Calu3 (cell line): ENCODE data around the gene TRIM26. TPM values are rescaled to one million over a fixed set of nuclear protein-coding genes. Genes with fewer than 3 reads are reported as not detected.

Experiments used
- BruUV-seq: library from RNA; stranded (reverse); fragments of 400-500 nt; replicated peaks from 2 replicates; lab custom pipeline; 2021; lab: Mats Ljungman, UMichigan
- CTCF ChIA-PET: fragments of 300-600 bp; sonication (Branson Sonifier 250); formaldehyde crosslinking; loops from one replicate; lab custom pipeline; 2022; ENCODE audit warnings: antibody characterized with exemption; lab: Charles Lee
- DNase-seq: peaks from one replicate; pipeline ENCODE4 v3.0.0; 2022
- H3K27ac Mint-ChIP-seq: one replicate; pipeline ENCODE4 v1.8.0; 2022; ENCODE audit warnings: mixed read lengths; ENCODE audit not compliant: unreplicated experiment
- H3K27me3 Mint-ChIP-seq: one replicate; pipeline ENCODE4 v1.8.0; 2022; ENCODE audit warnings: mixed read lengths; ENCODE audit not compliant: unreplicated experiment
- H3K36me3 Mint-ChIP-seq: one replicate; pipeline ENCODE4 v1.8.0; 2022; ENCODE audit warnings: mild to moderate bottlenecking, moderate library complexity, mixed read lengths; ENCODE audit not compliant: insufficient read depth, unreplicated experiment
- H3K4me1 Mint-ChIP-seq: one replicate; pipeline ENCODE4 v1.8.0; 2022; ENCODE audit warnings: mild to moderate bottlenecking, low read depth, mixed read lengths; ENCODE audit not compliant: unreplicated experiment
- H3K4me3 Mint-ChIP-seq: one replicate; pipeline ENCODE4 v1.8.0; 2022; ENCODE audit warnings: mild to moderate bottlenecking, low read depth, moderate library complexity, mixed read lengths; ENCODE audit not compliant: unreplicated experiment
- H3K9me3 Mint-ChIP-seq: one replicate; pipeline ENCODE4 v1.8.0; 2022; ENCODE audit warnings: low read depth, mixed read lengths; ENCODE audit not compliant: unreplicated experiment
- intact Hi-C: fragments of 100-400 bp; cut with micrococcal nuclease; formaldehyde crosslinking; loops from one replicate; pipeline ENCODE4 v1.10.0; 2022; ENCODE audit not compliant: unreplicated experiment
- total RNA-seq: library from RNA; stranded (reverse); gene quantifications from 2 replicates; pipeline ENCODE4 v1.2.3, GENCODE V29; 2022
- TF ChIP-seq, protein P1 (sequence below): fragments of 200-600 bp; IDR thresholded peaks from one replicate; pipeline ENCODE4 v1.8.0; 2022; ENCODE audit warnings: antibody characterized with exemption; ENCODE audit not compliant: unreplicated experiment

The TRIM26 gene
- total RNA-seq, 1 experiment from 2014 or later, result 89.9 TPM

DNA sequence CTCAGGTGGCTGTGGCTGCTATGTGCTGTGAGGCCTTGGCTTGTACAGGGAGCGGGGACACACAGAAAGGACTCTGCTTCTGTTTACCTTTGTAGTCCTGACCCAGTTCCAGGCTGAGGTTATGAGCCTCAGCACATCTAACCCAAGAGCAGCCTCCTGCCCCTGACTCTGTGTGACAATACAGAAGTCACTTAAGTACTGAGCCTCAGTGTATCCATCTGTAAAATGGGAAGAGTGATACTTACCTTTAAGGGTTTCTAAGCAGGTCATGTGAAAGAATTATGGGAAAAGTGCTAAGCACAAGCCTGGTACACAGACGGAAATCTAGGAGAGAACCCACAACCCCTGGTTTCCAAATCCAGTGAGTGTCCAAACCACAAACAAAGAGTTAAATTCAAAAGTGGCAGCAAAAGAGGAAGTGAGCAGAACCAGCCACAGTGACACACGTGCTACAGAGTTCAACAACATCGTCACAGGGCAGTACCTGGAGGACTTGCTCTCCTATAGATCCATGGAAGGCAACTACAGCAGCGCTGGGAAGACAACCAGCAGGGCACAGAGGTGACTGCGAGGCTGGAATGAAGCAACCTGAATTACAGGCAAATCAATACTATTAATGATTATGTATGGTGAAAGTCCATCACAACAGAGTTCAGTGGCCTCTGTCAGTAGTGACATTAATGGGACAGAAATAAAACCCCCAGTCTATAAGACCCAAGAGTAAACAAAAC lies 12.5 kb downstream of the TRIM26 start:
- H3K4me3 Mint-ChIP-seq, result no peak overlapping the region
- TF ChIP-seq, protein P1, sequence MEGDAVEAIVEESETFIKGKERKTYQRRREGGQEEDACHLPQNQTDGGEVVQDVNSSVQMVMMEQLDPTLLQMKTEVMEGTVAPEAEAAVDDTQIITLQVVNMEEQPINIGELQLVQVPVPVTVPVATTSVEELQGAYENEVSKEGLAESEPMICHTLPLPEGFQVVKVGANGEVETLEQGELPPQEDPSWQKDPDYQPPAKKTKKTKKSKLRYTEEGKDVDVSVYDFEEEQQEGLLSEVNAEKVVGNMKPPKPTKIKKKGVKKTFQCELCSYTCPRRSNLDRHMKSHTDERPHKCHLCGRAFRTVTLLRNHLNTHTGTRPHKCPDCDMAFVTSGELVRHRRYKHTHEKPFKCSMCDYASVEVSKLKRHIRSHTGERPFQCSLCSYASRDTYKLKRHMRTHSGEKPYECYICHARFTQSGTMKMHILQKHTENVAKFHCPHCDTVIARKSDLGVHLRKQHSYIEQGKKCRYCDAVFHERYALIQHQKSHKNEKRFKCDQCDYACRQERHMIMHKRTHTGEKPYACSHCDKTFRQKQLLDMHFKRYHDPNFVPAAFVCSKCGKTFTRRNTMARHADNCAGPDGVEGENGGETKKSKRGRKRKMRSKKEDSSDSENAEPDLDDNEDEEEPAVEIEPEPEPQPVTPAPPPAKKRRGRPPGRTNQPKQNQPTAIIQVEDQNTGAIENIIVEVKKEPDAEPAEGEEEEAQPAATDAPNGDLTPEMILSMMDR, result no peak
- intact Hi-C loops, result no loop called here
- H3K27me3 Mint-ChIP-seq, result no peaks in the 10 kb centered on the region
- H3K4me1 Mint-ChIP-seq, result peaks cover 36% of the 10 kb centered on the region
- CTCF ChIA-PET, result no interaction called here
- no peak overlapping the region for H3K27ac Mint-ChIP-seq
- H3K9me3 Mint-ChIP-seq, result no peaks in the 10 kb centered on the region
- H3K36me3 Mint-ChIP-seq, result peaks cover 46% of the 10 kb centered on the region
- DNase-seq, result no peak
- no TSS peak for BruUV-seq

DNA sequence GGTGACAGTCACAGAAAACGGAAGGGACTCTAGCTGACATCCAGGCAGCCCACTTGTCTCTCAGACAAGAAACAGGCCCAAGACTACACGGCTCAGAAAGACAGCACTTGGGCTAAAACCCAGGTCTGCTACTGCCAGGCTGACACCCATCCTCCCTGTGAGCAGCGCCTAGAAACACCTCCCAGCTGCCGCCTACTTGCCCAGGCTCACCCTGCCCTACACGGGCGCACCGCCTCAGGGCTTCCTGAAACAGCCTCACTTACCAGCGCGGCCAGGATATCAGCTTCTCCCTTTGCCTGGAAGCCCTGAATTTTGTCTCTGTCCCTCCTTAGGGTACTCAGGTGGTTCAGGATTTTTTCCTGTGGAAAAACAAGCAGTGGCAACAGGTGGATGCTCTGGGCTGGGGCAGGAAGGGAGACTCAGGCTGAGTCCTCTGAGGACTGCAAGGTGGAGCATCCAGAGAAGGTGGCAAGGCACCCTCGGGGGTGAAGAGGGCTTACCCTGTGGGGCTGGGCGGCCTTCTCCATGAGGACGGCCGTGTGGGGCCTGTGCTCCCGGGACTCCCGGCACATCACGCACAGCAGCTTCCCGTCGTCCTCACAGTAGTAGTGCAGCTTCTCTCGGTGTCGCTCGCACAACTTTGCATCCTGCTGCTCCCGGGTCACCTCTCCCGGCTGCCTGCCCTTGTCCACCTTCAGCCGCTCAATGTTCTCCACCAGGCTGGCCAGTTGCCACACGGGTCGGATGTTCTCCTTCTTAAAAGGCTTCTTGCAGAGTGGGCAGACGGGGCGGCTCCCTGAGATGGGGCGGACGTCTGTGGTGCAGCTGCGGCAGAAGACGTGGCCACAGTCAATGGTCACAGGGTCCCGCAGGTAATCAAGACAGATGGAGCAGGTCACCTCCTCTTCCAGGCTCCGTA lies 14.8 kb downstream of the TRIM26 start:
- DNase-seq, result no peak
- Mint-ChIP-seq H3K27me3 (no peaks in the 10 kb centered on the region), H3K36me3 (peaks cover 45% of the 10 kb centered on the region), H3K27ac (peak overlapping the region; percentile 15), H3K4me3 (no peak overlapping the region), H3K9me3 (no peaks in the 10 kb centered on the region), H3K4me1 (peaks cover 21% of the 10 kb centered on the region)
- TF ChIP-seq, protein P1, result no peak
- BruUV-seq, result no TSS peak
- CTCF ChIA-PET, result no interaction called here
- intact Hi-C loops, result no loop called here

DNA sequence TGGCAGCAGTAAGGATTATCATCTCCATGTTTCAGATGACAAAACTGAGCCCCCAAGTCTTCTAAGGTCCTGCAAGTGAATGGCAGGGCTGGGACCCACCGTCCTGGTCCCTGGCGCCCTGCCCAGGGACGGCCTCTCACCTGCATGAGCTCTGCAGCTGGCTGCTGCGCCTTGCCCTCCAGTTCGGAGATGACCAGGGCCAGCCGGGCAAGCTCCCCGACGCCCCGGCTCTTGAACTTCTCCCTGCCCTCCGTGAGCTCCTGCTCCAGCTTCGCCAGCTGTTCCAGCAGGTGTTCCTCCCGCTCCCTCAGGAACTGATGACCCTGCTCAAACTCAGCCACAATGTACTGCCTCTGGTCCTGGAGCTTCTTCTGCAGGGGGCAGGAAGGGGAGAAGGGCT lies 16.8 kb downstream of the TRIM26 start:
- no peak for DNase-seq
- Mint-ChIP-seq H3K36me3 (peaks cover 46% of the 10 kb centered on the region), H3K9me3 (no peaks in the 10 kb centered on the region), H3K4me3 (no peak overlapping the region), H3K4me1 (peaks cover 9% of the 10 kb centered on the region), H3K27ac (no peak overlapping the region), H3K27me3 (no peaks in the 10 kb centered on the region)
- CTCF ChIA-PET, result interaction anchor here (1.4 kb wide), 1 partner anchor 11 kb away, joined by 3 read pairs; no protein-coding TSS in a partner anchor
- TF ChIP-seq, protein P1, result no peak
- intact Hi-C loops, result no loop called here
- no TSS peak for BruUV-seq

DNA sequence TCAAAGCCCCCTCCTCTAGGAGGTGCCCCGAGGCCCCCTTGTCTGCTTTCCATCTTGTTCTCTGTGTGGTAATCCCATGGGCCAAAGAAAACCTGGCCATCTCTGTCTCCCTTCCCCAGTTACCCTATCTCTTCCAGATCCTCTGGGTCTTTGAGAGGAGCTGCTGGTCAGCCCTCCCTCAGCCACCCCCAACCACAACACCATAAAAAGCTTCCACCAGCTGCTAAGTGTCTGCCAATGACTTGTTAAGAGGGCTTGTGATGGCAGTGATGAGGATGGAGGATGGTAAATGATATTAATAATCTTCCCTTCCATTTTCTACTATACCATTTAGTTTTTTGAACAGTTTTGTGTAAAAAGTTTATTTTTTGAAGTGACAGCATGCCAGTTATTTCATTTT lies 17.3 kb downstream of the TRIM26 start:
- CTCF ChIA-PET, result interaction anchor here (1.4 kb wide), 1 partner anchor 11 kb away, joined by 3 read pairs; no protein-coding TSS in a partner anchor

More for the DNA sequence above, 17.3 kb downstream of the TRIM26 start:
- H3K36me3 Mint-ChIP-seq, result peaks cover 46% of the 10 kb centered on the region
- no TSS peak for BruUV-seq
- no peaks in the 10 kb centered on the region for H3K9me3 Mint-ChIP-seq
- no peaks in the 10 kb centered on the region for H3K27me3 Mint-ChIP-seq
- TF ChIP-seq, protein P1, result no peak
- H3K4me1 Mint-ChIP-seq, result peaks cover 6% of the 10 kb centered on the region
- H3K27ac Mint-ChIP-seq, result no peak overlapping the region
- DNase-seq, result no peak
- intact Hi-C loops, result no loop called here
- no peak overlapping the region for H3K4me3 Mint-ChIP-seq
